Activated CD8-positive, alpha-beta memory T cell treated with anti-CD3 and anti-CD28 coated beads for 36 hours (primary cell): ENCODE results near the gene IKZF1. TPM values are rescaled to one million over a fixed set of nuclear protein-coding genes. Genes with fewer than 3 reads are reported as not detected.

ENCODE experiments used
- CTCF ChIA-PET: fragments of 350-600 bp; sonication (Branson Sonifier 250); formaldehyde crosslinking; loops from one replicate; lab custom pipeline; 2021; ENCODE audit warnings: antibody characterized with exemption; lab: Charles Lee
- POLR2A ChIA-PET: fragments of 350-600 bp; sonication (Branson Sonifier 250); formaldehyde crosslinking; loops from one replicate; lab custom pipeline; 2021; ENCODE audit warnings: antibody characterized with exemption; lab: Charles Lee
- total RNA-seq, 2 experiments: library from RNA; stranded (reverse); gene quantifications; one replicate each; pipeline ENCODE4 v1.2.3, GENCODE V29; 2021

IKZF1 gene
- total RNA-seq, 2 experiments from 2014 or later, result 232 to 236 TPM

GRCh38 chr7:50335795-50336754 lies 31.6 kb downstream of the IKZF1 start:
- POLR2A ChIA-PET, result interaction anchor here (0.6 to 2.5 kb wide), 9 partner anchors 9 to 57 kb away, joined by 3 to 17 read pairs (median 4); no protein-coding TSS in a partner anchor

GRCh38 chr7:50336894-50337703 lies 32.6 kb downstream of the IKZF1 start:
- ChIA-PET CTCF (interaction anchor here (0.8 to 3.2 kb wide), 7 partner anchors 14 to 130 kb away, joined by 3 to 25 read pairs (median 4); no protein-coding TSS in a partner anchor), POLR2A (interaction anchor here (0.7 to 2.5 kb wide), 12 partner anchors 8 to 131 kb away, joined by 3 to 17 read pairs (median 5); no protein-coding TSS in a partner anchor)

More at GRCh38 chr7:50335795-50336754, 31.6 kb downstream of the IKZF1 start:
- CTCF ChIA-PET, result interaction anchor here (0.9 to 3.2 kb wide), 5 partner anchors 15 to 129 kb away, joined by 3 to 25 read pairs (median 5); no protein-coding TSS in a partner anchor

GRCh38 chr7:50339472-50339871 lies 35.0 kb downstream of the IKZF1 start:
- CTCF ChIA-PET, result interaction anchor here (1.1 to 1.7 kb wide), 2 partner anchors 8 to 29 kb away, joined by 3 to 6 read pairs; no protein-coding TSS in a partner anchor

GRCh38 chr7:50339990-50340500 lies 35.5 kb downstream of the IKZF1 start:
- CTCF ChIA-PET, result no interaction called here
- POLR2A ChIA-PET, result interaction anchor here (0.7 to 2.3 kb wide), 4 partner anchors 7 to 32 kb away, joined by 3 to 12 read pairs (median 8); no protein-coding TSS in a partner anchor

More at GRCh38 chr7:50339472-50339871, 35.0 kb downstream of the IKZF1 start:
- POLR2A ChIA-PET, result interaction anchor here (1.2 to 2.3 kb wide), 7 partner anchors 8 to 34 kb away, joined by 3 to 12 read pairs (median 8); no protein-coding TSS in a partner anchor

- ChIA-PET CTCF (interaction anchor here (1.0 to 1.2 kb wide), 3 partner anchors 11 to 22 kb away, joined by 6 to 8 read pairs (median 6); no protein-coding TSS in a partner anchor), POLR2A (interaction anchor here (0.6 to 2.5 kb wide), 9 partner anchors 10 to 77 kb away, joined by 3 to 21 read pairs (median 3); partner anchors contain the start of gene IKZF1)
Observed at GRCh38 chr7:50341724-50342123, 37.2 kb downstream of the IKZF1 start.

GRCh38 chr7:50342616-50343114 lies 38.1 kb downstream of the IKZF1 start:
- POLR2A ChIA-PET, result interaction anchor here (1.1 to 2.5 kb wide), 4 partner anchors 9 to 38 kb away, joined by 3 to 21 read pairs (median 8); partner anchors contain the start of gene IKZF1
- CTCF ChIA-PET, result interaction anchor here (0.8 to 1.0 kb wide), 2 partner anchors 21 to 77 kb away, joined by 4 to 6 read pairs; no protein-coding TSS in a partner anchor

GRCh38 chr7:50346545-50347497 lies 42.3 kb downstream of the IKZF1 start:
- POLR2A ChIA-PET, result interaction anchor here (0.9 to 2.6 kb wide), 7 partner anchors 8 to 38 kb away, joined by 3 to 14 read pairs (median 5); no protein-coding TSS in a partner anchor
- CTCF ChIA-PET, result interaction anchor here (0.7 to 1.9 kb wide), 12 partner anchors 8 to 141 kb away, joined by 3 to 6 read pairs (median 4); no protein-coding TSS in a partner anchor

GRCh38 chr7:50347693-50348092 lies 43.2 kb downstream of the IKZF1 start:
- POLR2A ChIA-PET, result interaction anchor here (0.9 to 2.6 kb wide), 7 partner anchors 9 to 39 kb away, joined by 3 to 14 read pairs (median 5); no protein-coding TSS in a partner anchor
- CTCF ChIA-PET, result interaction anchor here (0.7 to 1.9 kb wide), 9 partner anchors 9 to 142 kb away, joined by 3 to 6 read pairs (median 4); no protein-coding TSS in a partner anchor

- POLR2A ChIA-PET, result interaction anchor here (0.6 to 5.2 kb wide), 6 partner anchors 10 to 19 kb away, joined by 5 to 46 read pairs (median 13); no protein-coding TSS in a partner anchor
Observed at GRCh38 chr7:50348469-50349162, 44.1 kb downstream of the IKZF1 start.

GRCh38 chr7:50349399-50349798 lies 44.9 kb downstream of the IKZF1 start:
- POLR2A ChIA-PET, result interaction anchor here (0.6 to 5.2 kb wide), 6 partner anchors 11 to 40 kb away, joined by 3 to 46 read pairs (median 13); no protein-coding TSS in a partner anchor
- CTCF ChIA-PET, result interaction anchor here (1.1 to 5.5 kb wide), 7 partner anchors 11 to 84 kb away, joined by 3 to 31 read pairs (median 5); no protein-coding TSS in a partner anchor

More at GRCh38 chr7:50348469-50349162, 44.1 kb downstream of the IKZF1 start:
- CTCF ChIA-PET, result interaction anchor here (1.1 to 5.5 kb wide), 6 partner anchors 11 to 41 kb away, joined by 3 to 25 read pairs (median 4); no protein-coding TSS in a partner anchor

- ChIA-PET POLR2A (interaction anchor here (0.7 to 5.2 kb wide), 10 partner anchors 9 to 144 kb away, joined by 3 to 46 read pairs (median 8); no protein-coding TSS in a partner anchor), CTCF (interaction anchor here (0.7 to 5.5 kb wide), 11 partner anchors 10 to 144 kb away, joined by 3 to 31 read pairs (median 4); no protein-coding TSS in a partner anchor)
Observed at GRCh38 chr7:50349963-50350944, 45.7 kb downstream of the IKZF1 start.

- ChIA-PET POLR2A (interaction anchor here (0.7 to 5.2 kb wide), 12 partner anchors 9 to 145 kb away, joined by 3 to 46 read pairs (median 7); no protein-coding TSS in a partner anchor), CTCF (interaction anchor here (0.7 to 5.5 kb wide), 9 partner anchors 10 to 145 kb away, joined by 3 to 31 read pairs (median 4); no protein-coding TSS in a partner anchor)
Observed at GRCh38 chr7:50351267-50351666, 46.8 kb downstream of the IKZF1 start.

- ChIA-PET POLR2A (interaction anchor here (0.6 to 5.2 kb wide), 11 partner anchors 10 to 200 kb away, joined by 3 to 46 read pairs (median 5); no protein-coding TSS in a partner anchor), CTCF (interaction anchor here (0.9 to 5.5 kb wide), 7 partner anchors 8 to 147 kb away, joined by 3 to 31 read pairs (median 3); no protein-coding TSS in a partner anchor)
Observed at GRCh38 chr7:50352282-50352681, 47.8 kb downstream of the IKZF1 start.
